Fibroblast of skin of right biceps (primary cell): ENCODE results near the gene COPS7A.

Experiments used
- DNase-seq: peaks from one replicate; pipeline ENCODE4 v3.0.0-alpha.2; 2013

Gene COPS7A

DNA sequence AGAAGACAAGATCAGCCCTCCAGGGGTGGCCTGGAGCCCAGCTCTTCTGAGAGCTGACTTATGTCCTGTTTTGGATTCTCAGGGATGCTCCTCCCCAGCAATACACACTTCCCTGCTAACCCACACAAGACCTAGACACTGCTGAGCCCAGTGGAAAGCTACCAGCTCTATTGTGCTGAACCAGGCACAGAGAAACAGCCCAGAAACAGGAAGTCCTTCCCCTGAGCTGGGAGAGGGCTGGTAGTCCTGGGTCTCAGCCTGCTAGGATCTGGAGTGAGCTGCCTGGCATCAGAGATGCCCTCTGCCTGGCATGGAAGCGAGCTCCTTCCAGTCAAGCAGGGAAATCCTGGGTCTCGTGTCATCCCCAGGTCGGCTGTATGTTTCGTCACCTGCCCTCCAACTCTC is 47.2 kb downstream of the COPS7A start:
- DNase-seq = no peak

DNA sequence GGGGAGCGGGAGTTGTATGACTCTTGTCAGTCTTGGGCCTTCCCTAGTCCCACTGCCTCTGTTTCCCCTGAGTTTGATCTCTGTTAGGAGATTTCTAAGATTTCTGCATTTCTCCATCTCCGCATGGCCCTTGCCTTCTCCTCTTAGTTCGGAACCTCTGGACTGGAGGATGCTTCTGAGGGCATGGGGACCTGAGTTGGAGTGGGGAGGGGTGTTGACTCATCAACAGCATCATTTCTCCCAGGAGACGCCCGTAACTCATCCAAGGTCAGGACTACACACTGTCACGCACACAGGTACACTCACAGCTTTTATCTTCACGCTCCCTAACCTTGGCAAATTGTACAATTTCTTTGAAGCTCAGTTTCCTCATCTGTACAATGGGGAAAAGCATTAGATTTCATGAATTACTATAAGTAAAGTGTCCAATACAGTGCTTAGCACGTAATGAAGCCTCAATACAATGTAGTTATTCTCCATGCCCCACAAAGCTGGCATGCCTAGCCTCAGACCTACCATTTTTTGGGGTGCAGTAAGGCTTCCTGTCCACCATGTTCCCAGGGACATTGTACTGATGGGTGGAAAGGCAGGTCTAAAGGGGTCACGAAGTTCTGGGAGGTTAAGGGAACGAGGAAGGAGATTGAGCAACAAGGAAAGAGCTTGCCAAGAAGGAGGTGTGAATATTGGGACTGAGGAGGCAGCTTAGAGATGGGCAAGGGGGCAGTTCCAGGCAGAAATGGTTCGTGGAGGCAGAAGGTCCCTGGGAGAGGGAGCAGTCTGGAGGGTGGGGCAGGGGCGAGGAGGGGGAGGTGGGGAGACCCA is 47.9 kb downstream of the COPS7A start:
- no peak for DNase-seq

DNA sequence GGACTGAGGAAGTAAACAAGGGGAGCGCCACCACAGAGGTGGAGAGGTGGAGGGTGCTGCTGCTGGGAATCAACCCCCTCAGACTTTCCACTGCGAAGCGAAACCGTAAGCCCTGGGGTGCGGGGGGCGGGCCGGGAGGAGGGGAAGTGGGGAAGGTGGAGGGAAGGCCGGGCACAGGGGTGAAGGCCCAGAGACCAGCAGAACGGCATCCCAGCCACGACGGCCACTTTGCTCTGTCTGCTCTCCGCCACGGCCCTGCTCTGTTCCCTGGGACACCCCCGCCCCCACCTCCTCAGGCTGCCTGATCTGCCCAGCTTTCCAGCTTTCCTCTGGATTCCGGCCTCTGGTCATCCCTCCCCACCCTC is 48.5 kb downstream of the COPS7A start, which contains the start of gene LAG3:
Gene LAG3, plus strand, starts transcription at position 190 of the 365 bp plus-strand sequence. CDS start 333 bp downstream, outside the sequence.
- DNase-seq = no peak

DNA sequence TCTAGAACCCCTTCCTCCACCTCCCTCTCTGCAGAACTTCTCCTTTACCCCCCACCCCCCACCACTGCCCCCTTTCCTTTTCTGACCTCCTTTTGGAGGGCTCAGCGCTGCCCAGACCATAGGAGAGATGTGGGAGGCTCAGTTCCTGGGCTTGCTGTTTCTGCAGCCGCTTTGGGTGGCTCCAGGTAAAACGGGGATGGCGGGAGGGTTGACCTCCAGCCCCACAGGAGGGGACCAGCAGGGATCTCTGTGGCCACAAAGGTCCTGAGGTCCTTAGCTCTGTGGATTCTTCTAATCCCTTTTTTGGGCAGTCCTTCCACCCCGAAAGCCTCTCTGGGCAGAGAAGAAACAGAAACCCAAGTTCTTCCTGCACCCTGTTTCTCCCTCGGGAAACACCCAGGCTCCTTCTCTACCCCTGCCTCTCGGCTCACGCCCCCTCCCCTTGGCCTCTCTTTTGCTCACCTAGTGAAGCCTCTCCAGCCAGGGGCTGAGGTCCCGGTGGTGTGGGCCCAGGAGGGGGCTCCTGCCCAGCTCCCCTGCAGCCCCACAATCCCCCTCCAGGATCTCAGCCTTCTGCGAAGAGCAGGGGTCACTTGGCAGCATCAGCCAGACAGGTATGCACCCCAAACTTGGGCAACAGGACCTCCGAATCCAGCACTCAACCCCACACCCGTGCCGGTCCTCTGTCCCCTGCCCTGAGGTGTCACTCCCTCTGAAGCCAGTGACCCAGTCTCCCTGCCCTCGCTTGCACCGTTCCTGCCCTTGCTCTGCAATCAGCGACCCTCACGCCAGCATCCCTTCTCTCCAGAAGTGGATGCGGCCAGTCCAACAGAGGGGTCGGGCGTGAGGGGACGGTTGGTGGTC is 49.1 kb downstream of the COPS7A start:
- DNase-seq = no peak

DNA sequence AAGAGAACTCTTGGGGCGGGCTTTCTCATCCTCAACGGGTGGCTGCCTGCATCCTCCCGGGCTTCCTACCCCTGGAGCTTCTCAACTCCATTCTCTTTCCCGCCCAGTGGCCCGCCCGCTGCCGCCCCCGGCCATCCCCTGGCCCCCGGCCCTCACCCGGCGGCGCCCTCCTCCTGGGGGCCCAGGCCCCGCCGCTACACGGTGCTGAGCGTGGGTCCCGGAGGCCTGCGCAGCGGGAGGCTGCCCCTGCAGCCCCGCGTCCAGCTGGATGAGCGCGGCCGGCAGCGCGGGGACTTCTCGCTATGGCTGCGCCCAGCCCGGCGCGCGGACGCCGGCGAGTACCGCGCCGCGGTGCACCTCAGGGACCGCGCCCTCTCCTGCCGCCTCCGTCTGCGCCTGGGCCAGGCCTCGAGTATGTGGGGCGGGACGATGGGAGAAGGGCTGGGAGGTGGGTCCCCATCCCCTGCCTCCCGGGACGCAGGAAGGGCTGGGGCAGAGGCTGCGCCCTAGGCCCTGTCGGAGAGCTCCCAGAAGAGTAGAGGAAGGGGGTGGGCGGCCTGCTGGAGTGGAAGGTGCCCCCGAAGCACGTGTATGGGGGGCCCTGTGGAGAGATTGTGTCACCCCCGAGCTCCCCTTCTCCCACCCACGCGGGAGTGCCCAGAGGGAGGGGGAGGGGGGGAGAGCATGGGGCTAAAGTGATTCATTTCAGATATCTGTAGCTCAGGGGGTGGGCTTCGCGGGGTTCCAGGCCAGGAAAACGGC is 49.9 kb downstream of the COPS7A start:
- no peak for DNase-seq

DNA sequence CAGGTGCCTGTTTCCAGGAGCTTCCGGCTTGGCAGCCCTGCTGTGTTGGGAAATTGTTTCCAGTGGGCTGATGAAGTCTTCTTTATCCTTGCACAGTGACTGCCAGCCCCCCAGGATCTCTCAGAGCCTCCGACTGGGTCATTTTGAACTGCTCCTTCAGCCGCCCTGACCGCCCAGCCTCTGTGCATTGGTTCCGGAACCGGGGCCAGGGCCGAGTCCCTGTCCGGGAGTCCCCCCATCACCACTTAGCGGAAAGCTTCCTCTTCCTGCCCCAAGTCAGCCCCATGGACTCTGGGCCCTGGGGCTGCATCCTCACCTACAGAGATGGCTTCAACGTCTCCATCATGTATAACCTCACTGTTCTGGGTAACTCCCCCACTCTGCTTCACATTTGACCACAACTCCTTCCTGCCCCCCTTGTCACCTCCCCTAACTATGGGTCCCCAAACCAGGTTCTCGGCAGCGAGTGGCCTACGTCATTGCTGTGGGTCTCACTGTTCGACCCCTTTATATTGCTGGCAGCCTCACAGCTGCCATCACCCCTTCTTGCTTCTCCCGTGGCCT is 50.7 kb downstream of the COPS7A start:
- no peak for DNase-seq

DNA sequence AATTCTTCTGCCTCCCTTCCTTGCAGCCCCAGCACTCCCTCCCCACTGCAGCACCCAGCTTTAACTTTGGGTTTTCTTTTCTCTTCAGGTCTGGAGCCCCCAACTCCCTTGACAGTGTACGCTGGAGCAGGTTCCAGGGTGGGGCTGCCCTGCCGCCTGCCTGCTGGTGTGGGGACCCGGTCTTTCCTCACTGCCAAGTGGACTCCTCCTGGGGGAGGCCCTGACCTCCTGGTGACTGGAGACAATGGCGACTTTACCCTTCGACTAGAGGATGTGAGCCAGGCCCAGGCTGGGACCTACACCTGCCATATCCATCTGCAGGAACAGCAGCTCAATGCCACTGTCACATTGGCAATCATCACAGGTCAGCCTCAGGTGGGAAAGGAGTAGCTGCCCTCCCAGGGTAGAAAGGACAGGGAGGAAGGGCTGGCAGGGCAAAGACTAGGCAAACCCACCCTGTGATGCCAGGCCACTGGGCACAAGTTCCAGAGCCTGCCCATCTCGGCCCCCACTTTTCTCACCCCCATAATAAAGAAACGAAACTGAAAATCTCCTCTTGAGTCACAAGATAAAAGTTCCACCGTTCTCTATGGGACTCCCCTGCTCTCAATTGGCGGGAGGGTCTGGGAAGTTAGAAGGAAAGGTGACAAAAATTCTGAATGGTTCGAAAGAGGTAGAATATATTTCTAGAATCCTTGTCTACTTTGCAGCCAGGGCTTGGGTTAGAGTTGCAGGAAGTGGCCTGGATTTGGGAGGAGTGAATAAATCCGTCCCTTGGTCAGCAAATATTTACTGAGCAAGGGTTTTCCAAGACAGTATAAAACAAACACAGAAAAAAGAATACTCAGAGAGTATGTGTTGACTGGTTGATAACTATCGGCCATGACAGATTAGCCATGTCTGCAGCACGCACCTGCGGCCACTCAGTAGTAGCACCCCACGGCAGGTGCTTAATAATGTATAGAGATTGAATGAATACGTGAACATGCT is 51.6 kb downstream of the COPS7A start:
- no peak for DNase-seq

DNA sequence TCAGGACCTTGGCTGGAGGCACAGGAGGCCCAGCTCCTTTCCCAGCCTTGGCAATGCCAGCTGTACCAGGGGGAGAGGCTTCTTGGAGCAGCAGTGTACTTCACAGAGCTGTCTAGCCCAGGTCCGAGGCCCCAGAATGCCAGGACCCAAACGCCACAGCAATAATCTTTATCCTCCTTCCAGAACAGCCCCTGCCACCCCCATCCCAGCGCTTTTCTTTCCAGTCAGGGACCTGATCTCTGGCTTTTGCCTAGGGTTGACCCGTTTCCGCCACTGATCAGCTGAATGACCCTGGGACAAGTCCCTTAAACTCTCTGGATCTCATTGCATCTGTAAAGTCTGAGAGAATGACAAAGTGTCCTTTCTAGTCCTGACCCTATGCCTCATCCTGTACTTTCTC is 53.5 kb downstream of the COPS7A start:
- DNase-seq = no peak

DNA sequence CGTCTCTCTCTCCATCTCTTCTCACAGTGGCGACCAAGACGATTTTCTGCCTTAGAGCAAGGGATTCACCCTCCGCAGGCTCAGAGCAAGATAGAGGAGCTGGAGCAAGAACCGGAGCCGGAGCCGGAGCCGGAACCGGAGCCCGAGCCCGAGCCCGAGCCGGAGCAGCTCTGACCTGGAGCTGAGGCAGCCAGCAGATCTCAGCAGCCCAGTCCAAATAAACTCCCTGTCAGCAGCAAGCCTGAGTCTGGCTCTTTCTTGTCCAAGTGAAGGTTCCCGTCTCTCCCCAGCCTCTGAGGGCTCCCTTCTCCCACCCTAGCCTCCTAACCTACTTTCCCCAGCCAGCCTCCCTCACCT is 54.3 kb downstream of the COPS7A start:
- no peak for DNase-seq

DNA sequence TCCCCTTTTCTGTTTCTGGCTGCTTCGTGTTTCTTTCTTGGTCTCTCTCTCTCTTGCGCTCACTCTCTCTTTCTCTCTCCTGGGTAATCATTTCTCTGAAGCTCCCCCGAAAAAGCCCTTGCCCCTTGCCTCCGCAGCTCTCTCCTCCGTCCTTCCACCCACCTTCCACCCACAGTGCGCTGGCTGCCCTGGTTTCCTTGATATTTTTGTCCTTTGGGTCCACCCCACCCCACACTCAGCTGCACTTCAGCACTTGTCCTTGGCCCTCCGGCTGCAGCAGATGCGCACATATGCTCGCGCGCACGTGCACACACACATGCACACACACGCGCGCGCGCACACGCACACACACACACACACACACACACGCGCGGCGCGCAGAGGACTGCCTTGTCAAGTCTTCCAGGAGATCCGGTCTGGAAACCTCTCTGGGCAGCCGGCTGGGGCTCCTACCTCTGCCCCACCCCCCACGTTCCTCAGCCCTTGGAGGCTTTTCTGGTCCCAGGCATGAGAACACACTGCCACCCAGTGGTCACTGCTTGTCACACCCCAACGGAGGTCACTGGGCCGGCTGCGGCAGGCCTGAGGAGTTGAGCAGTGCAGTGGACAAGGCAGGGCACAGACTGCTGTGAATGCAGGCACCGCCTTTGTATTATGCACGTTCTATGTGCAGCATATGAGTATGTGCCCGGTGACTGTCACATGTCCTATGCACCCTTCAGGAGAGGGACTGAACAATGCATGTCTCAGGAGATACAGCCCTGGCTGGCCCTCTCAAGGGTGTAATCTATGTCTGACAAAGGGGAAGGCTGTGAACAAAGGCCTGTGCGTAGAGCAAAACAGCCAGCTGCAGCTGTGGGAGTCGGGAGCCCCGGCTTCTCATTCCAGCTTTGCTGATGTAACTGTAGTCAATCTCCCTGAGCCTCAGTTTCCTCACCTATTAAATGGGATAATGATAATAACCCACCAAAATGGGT is 55.0 kb downstream of the COPS7A start:
- DNase-seq = peak; percentile 92

DNA sequence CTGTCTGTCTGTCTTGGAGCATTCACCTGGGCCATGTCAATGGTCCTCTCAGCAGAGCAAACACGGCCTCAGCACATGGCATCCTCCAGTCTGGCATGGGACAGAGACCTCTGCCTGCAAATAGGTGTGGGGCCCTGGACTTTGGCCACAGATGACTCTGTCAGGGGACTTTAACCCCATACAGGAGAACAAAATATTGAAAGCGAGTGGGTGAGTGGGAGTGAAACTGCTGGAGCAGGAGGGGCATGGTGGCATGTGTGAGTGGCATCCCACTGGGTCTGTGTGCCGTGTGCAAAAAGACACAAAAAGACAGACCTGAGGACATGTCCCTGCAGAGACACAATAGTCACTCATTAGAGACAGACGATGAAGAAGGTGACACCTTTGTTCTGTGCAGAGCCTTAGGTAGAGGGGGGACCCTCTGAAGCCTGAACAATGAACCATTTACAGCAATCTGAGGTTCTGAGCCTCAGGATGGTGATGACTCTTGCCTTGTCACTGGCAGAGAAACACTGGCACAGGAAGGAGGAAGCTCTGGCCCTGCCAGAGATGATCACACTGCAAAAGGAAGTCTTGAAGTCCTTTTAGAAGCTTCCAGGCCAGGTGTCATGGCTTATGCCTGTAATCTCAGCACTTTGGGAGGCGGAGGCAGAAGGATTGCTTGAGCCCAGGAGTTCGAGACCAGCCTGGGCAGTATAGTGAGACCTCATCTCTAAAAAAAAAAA is 56.0 kb downstream of the COPS7A start:
- no peak for DNase-seq

DNA sequence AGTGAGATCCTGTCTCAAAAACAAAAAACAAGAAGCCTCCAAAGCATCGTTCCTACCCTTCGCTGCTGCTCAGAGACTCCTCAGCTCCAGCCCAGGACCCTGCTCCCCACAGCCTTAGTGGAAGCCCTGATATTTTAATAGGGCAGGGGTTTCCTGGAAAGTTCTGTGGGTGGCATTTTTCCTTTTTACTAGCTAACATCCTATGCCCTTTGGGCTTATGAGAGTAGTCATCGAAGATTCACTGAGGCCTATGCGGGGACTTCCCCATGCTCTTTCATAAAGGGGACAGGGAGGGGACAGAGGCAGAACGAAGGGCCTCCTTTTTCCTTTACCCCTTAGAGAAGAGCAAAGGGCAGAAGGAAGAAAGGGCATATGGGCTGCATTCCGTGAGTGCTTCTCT is 56.7 kb downstream of the COPS7A start:
- DNase-seq = no peak
